ENCODE measurements around the gene KCNH5.

The KCNH5 gene

GRCh38 chr14:63026491-63026890 is 18.8 kb downstream of the KCNH5 start:
- Mint-ChIP-seq H3K4me1 (no peaks in the 10 kb centered on the region), H3K36me3 (ENCODE audit: low read depth) (no peaks in the 10 kb centered on the region), H3K9me3 (no peaks in the 10 kb centered on the region), H3K27ac (no peak overlapping the region), H3K4me3 (no peak overlapping the region), H3K27me3 (ENCODE audit: low read depth) (no peaks in the 10 kb centered on the region)
- no peak for TF ChIP-seq CTCF (IDR thresholded peaks at IDR 0.05; ENCODE audit: unreplicated experiment in 3 of 3)

- Mint-ChIP-seq H3K9me3 (no peaks in the 10 kb centered on the region), H3K4me3 (no peak overlapping the region), H3K27ac (no peak overlapping the region)
These were observed 30.6 kb downstream of the KCNH5 start for GRCh38 chr14:63014621-63015020.

GRCh38 chr14:63012171-63012570 is 33.1 kb downstream of the KCNH5 start:
- no peak overlapping the region for H3K27ac Mint-ChIP-seq
- no peaks in the 10 kb centered on the region for H3K36me3 Mint-ChIP-seq (ENCODE audit: low read depth)
- peaks cover 7% of the 10 kb centered on the region for H3K4me1 Mint-ChIP-seq
- H3K9me3 Mint-ChIP-seq: no peaks in the 10 kb centered on the region
- TF ChIP-seq CTCF (IDR thresholded peaks at IDR 0.05; ENCODE audit: unreplicated experiment in 3 of 3): no peak
- H3K4me3 Mint-ChIP-seq: no peak overlapping the region
- no peaks in the 10 kb centered on the region for H3K27me3 Mint-ChIP-seq (ENCODE audit: low read depth)

More at GRCh38 chr14:63014621-63015020, 30.6 kb downstream of the KCNH5 start:
- peaks cover 7% of the 10 kb centered on the region for H3K4me1 Mint-ChIP-seq
- H3K36me3 Mint-ChIP-seq (ENCODE audit: low read depth): no peaks in the 10 kb centered on the region
- no peaks in the 10 kb centered on the region for H3K27me3 Mint-ChIP-seq (ENCODE audit: low read depth)
- no peak for TF ChIP-seq CTCF (IDR thresholded peaks at IDR 0.05; ENCODE audit: unreplicated experiment in 3 of 3)

- no peaks in the 10 kb centered on the region for H3K36me3 Mint-ChIP-seq (ENCODE audit: low read depth)
- no peak overlapping the region for H3K27ac Mint-ChIP-seq
- no peak for TF ChIP-seq CTCF (IDR thresholded peaks at IDR 0.05; ENCODE audit: unreplicated experiment in 3 of 3)
- H3K4me3 Mint-ChIP-seq: no peak overlapping the region
- H3K4me1 Mint-ChIP-seq: peaks cover 10% of the 10 kb centered on the region
- no peaks in the 10 kb centered on the region for H3K9me3 Mint-ChIP-seq
- no peaks in the 10 kb centered on the region for H3K27me3 Mint-ChIP-seq (ENCODE audit: low read depth)
These were observed 33.6 kb downstream of the KCNH5 start for GRCh38 chr14:63011623-63012022.

- no peak for TF ChIP-seq CTCF (IDR thresholded peaks at IDR 0.05; ENCODE audit: unreplicated experiment in 3 of 3)
- H3K9me3 Mint-ChIP-seq: no peaks in the 10 kb centered on the region
These were observed 35.8 kb downstream of the KCNH5 start for GRCh38 chr14:63009495-63009894.

GRCh38 chr14:63006531-63006930 is 38.7 kb downstream of the KCNH5 start:
- no peak for TF ChIP-seq CTCF (IDR thresholded peaks at IDR 0.05; ENCODE audit: unreplicated experiment in 3 of 3)
- Mint-ChIP-seq H3K27ac (no peak overlapping the region), H3K36me3 (ENCODE audit: low read depth) (no peaks in the 10 kb centered on the region), H3K27me3 (ENCODE audit: low read depth) (no peaks in the 10 kb centered on the region), H3K9me3 (no peaks in the 10 kb centered on the region), H3K4me3 (no peak overlapping the region), H3K4me1 (peaks cover 6% of the 10 kb centered on the region)

More at GRCh38 chr14:63009495-63009894, 35.8 kb downstream of the KCNH5 start:
- H3K27me3 Mint-ChIP-seq (ENCODE audit: low read depth): no peaks in the 10 kb centered on the region
- peaks cover 12% of the 10 kb centered on the region for H3K4me1 Mint-ChIP-seq
- H3K36me3 Mint-ChIP-seq (ENCODE audit: low read depth): no peaks in the 10 kb centered on the region
- no peak overlapping the region for H3K27ac Mint-ChIP-seq
- no peak overlapping the region for H3K4me3 Mint-ChIP-seq

All from nephron (organoid).